Muscle of back (tissue), 13 donors: ENCODE measurements around the gene LIME1. TPM values are rescaled to one million over a fixed set of nuclear protein-coding genes. Genes with fewer than 3 reads are reported as not detected.

Source experiments
- DNase-seq, 3 donors: peaks; one replicate each; pipeline versions ENCODE4 v3.0.0 to v3.0.0-alpha.2; 2013
- long read RNA-seq, 9 donors: transcript quantifications; one replicate each; lab custom pipeline, GENCODE V29; 2026
- polyA plus RNA-seq, 10 donors: library from polyadenylated mRNA; unstranded; fragments of 120-200 nt; gene quantifications; one replicate each; pipeline ENCODE4 v1.2.1, GENCODE V29; 2013; ENCODE audit not compliant: insufficient read length in 10 of 10

LIME1 gene
- 1 to 10 TPM; 1.9 to 9.7 (median 4.5) TPM for polyA plus RNA-seq
- long read RNA-seq, donor 1, partial matches to known transcripts, result 0 of 1 reads
- long read RNA-seq, donor 1, other reads (novel, unspliced or antisense), result 0 of 1 reads
- long read RNA-seq, donor 2, result 0 reads
- long read RNA-seq, donor 3, result 0 reads
- long read RNA-seq, donor 4, result 0 reads
- long read RNA-seq, donor 5, result 0 reads
- long read RNA-seq, donor 6, result 0 reads
- long read RNA-seq, donor 7, result 0 reads
- long read RNA-seq, donor 8, result 0 reads
- long read RNA-seq, donor 9, result 0 reads

GRCh38 chr20:63735859-63736718 lies at the start of gene LIME1:
Gene LIME1 (plus strand): TSS chr20:63736664. CDS start chr20:63737550, 886 bp downstream.
- peak in 1 of 3 donors; percentile 41 for DNase-seq

GRCh38 chr20:63687419-63688178 lies 48.9 kb upstream of the LIME1 start:
- no peak for DNase-seq

GRCh38 chr20:63688228-63689045 lies 48.0 kb upstream of the LIME1 start:
- no peak for DNase-seq

- DNase-seq, result no peak
Observed at GRCh38 chr20:63689046-63690002, 47.1 kb upstream of the LIME1 start.

GRCh38 chr20:63690003-63690897 lies 46.2 kb upstream of the LIME1 start:
- no peak for DNase-seq

- DNase-seq, result peak in 1 of 3 donors; percentile 32
Observed at GRCh38 chr20:63690898-63691710, 45.4 kb upstream of the LIME1 start.

- DNase-seq, result peak in 1 of 3 donors; percentile 37
Observed at GRCh38 chr20:63691711-63692435, 44.6 kb upstream of the LIME1 start.

GRCh38 chr20:63692436-63693082 lies 43.9 kb upstream of the LIME1 start:
- peak in 1 of 3 donors; percentile 63 for DNase-seq

- peak in 1 of 3 donors; percentile 59 for DNase-seq
Observed at GRCh38 chr20:63693083-63693732, 43.3 kb upstream of the LIME1 start.

- DNase-seq, result peak in 1 of 3 donors; percentile 40
Observed at GRCh38 chr20:63693733-63694583, 42.5 kb upstream of the LIME1 start.

GRCh38 chr20:63694584-63695423 lies 41.7 kb upstream of the LIME1 start:
- DNase-seq, result no peak

GRCh38 chr20:63695424-63696305 lies 40.8 kb upstream of the LIME1 start:
- DNase-seq, result peak in 1 of 3 donors; percentile 24

- peak in 1 of 3 donors; percentile 36 for DNase-seq
Observed at GRCh38 chr20:63696306-63696627, 40.2 kb upstream of the LIME1 start.
